ENCODE data around the gene PEX14.

Gene PEX14

DNA sequence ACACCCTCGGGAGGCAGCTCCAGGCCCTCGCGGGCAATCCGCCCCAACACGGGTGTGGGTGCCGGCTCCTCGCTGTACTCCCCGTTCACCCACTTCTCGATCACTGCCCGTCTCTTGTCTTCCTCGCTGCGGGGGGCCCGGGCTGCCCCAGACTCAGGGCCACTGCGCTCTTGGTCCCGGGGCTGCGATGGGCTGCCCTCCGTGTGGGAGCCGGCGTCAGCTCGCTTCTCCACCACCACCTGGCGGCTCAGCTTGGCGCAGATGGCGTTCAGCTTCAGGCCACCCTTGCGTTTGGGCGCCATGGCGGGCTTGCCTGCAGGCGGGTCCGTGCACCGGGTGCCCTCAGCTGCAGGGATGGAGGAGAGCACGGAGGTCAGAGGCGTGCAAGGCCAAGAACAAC is 190.5 kb downstream of the PEX14 start:
- no peaks in the 10 kb centered on the region for H3K27me3 ChIP-seq (ENCODE audit: control insufficient read depth, insufficient read depth, low read length)
- peaks cover 4% of the 10 kb centered on the region; the same call in 1 of the 2 replicates for H3K4me1 ChIP-seq (ENCODE audit: control insufficient read depth, insufficient read depth, low read length)
- no peak overlapping the region for H3K4me3 ChIP-seq (ENCODE audit: low read length)
- H3K9me3 ChIP-seq (ENCODE audit: control insufficient read depth, insufficient read depth, low read length), result no peaks in the 10 kb centered on the region
- no peak overlapping the region for H3K27ac ChIP-seq (ENCODE audit: low read length)
- H3K36me3 ChIP-seq (ENCODE audit: control insufficient read depth, insufficient read depth, low read length), result no peaks in the 10 kb centered on the region; the same call in 1 of the 2 replicates
- no CpG with 5 or more reads among the region's 31 CpGs for WGBS (ENCODE audit: insufficient coverage, insufficient read length)
- DNase-seq (ENCODE audit: low read depth, low spot score), result no peak

DNA sequence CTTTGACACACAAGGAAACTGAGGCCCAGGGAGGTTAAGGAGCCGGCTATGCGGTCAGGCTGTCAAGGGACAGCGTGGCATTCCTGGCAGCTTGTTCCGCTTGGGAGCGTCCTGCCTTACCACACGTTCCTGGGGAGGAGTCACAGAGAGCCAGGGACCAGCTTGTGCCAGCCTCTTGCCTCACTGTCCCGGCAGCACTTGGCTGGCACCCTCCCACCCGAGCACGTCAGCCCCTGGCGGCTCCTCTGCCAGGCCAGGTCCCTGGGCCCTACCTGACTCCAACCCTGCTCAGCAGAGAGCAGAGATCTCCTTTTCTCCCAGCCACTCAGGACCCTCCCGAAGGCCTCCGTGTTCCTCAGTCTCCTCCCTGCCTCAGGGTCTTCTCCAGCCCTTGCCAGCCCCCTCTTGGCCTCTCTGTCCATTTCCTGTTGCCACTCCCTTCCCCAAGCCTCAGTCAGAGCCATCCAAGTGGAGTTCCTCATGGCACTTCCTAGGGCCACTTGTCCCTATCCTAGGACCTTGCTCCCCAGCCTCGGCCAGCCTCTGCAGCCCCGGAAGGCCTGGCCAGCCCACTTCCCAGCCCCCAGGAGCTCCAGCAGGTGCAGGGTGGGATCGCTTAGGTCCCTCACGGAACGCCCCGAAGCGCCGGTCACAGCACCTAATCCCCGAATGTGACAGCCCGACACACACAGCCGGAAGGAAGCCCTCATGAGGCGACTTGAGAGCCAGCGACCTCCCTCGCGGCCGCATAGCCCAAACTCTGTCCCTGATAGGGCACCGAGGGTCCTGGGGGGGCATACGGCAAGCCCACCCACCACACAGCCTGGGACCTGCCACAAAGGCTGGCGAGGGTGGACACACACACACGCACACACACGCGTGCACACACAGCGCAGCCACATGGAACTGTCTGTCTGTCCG is 191.4 kb downstream of the PEX14 start:
- Histone ChIP-seq H3K27me3 (ENCODE audit: control insufficient read depth, insufficient read depth, low read length) (no peaks in the 10 kb centered on the region), H3K36me3 (ENCODE audit: control insufficient read depth, insufficient read depth, low read length) (no peaks in the 10 kb centered on the region; the same call in 1 of the 2 replicates), H3K9me3 (ENCODE audit: control insufficient read depth, insufficient read depth, low read length) (no peaks in the 10 kb centered on the region), H3K4me3 (ENCODE audit: low read length) (no peak overlapping the region), H3K4me1 (ENCODE audit: control insufficient read depth, insufficient read depth, low read length) (peaks cover 4% of the 10 kb centered on the region; the same call in 1 of the 2 replicates), H3K27ac (ENCODE audit: low read length) (no peak overlapping the region)
- WGBS (ENCODE audit: insufficient coverage, insufficient read length), result no CpG with 5 or more reads among the region's 36 CpGs
- DNase-seq (ENCODE audit: low read depth, low spot score), result no peak

DNA sequence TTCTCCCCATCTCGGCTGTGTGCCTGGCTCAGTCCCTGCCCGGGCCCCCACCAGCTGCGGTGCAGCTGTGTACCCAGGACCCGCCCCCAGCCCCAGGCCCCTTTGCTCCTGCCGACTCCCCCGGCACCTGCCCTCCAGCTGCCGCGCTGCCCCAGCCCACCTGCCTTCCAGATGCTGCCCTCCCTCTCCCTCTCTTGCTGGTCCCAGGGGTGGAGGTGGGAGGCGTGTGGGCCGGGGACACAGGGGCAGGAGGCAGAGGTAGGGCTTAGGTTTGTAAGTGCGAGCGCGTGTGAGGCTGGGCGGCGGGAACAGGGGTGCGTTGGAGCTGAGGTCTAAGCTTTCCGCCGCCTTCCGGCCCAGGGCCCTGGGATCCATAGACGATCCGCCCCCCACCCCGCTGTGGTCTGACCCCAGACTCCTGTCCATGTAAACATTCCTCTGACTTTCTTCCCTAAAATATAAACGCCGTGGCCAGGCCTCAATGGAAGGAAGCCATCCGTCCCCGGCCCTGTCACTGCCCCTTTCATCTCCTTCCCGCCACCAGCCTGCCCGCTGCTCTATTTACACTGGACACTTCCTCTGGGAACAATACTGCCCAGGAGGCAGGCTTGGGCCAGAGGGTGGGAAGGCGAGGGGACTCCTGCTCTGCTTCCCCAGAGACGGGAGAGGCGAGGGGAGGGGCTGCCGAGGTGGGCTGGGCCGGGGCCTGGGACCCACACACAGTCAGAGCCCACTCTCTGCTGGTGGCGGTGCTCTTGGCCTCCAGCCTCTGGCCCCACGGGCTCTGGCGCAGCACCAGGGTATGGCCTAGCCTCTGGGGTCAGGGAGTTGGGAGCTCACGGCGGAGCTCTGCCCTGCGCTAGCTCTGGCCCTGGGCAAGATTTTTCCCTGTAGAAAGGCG is 193.4 kb downstream of the PEX14 start:
- Histone ChIP-seq H3K36me3 (ENCODE audit: control insufficient read depth, insufficient read depth, low read length) (no peaks in the 10 kb centered on the region; the same call in 1 of the 2 replicates), H3K4me1 (ENCODE audit: control insufficient read depth, insufficient read depth, low read length) (peaks cover 4% of the 10 kb centered on the region; the same call in 1 of the 2 replicates), H3K9me3 (ENCODE audit: control insufficient read depth, insufficient read depth, low read length) (no peaks in the 10 kb centered on the region), H3K27me3 (ENCODE audit: control insufficient read depth, insufficient read depth, low read length) (no peaks in the 10 kb centered on the region), H3K4me3 (ENCODE audit: low read length) (no peak overlapping the region), H3K27ac (ENCODE audit: low read length) (no peak overlapping the region)
- no CpG with 5 or more reads among the region's 40 CpGs for WGBS (ENCODE audit: insufficient coverage, insufficient read length)
- no peak for DNase-seq (ENCODE audit: low read depth, low spot score)

DNA sequence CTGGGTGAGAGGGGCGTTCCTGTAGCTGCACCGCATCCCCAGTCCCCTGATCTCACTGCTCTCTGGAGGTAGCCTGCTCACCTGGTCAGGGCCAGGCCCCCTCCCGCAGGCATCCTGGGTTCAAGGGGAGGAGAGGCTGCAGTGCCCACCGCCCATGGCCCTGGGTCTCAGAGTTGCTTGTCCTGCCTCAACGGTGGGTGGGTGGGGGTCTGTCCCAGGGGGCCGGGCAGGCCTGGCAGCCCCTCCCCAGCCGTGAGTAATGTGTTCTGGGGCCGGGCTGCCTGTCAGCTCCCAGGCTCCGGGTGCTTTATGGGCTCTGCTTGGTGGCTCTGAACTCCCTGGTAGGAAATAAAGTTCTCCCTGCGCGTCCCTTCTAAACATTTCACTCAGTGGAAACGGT is 194.8 kb downstream of the PEX14 start:
- Histone ChIP-seq H3K4me1 (ENCODE audit: control insufficient read depth, insufficient read depth, low read length) (peaks cover 2% of the 10 kb centered on the region; the same call in 1 of the 2 replicates), H3K36me3 (ENCODE audit: control insufficient read depth, insufficient read depth, low read length) (no peaks in the 10 kb centered on the region; the same call in 1 of the 2 replicates), H3K27me3 (ENCODE audit: control insufficient read depth, insufficient read depth, low read length) (no peaks in the 10 kb centered on the region), H3K27ac (ENCODE audit: low read length) (no peak overlapping the region), H3K9me3 (ENCODE audit: control insufficient read depth, insufficient read depth, low read length) (no peaks in the 10 kb centered on the region), H3K4me3 (ENCODE audit: low read length) (no peak overlapping the region)
- no peak for DNase-seq (ENCODE audit: low read depth, low spot score)
- no CpG with 5 or more reads among the region's 12 CpGs for WGBS (ENCODE audit: insufficient coverage, insufficient read length)

- peaks cover 2% of the 10 kb centered on the region; the same call in 1 of the 2 replicates for H3K4me1 ChIP-seq (ENCODE audit: control insufficient read depth, insufficient read depth, low read length)
- no peaks in the 10 kb centered on the region for H3K27me3 ChIP-seq (ENCODE audit: control insufficient read depth, insufficient read depth, low read length)
- DNase-seq (ENCODE audit: low read depth, low spot score), result no peak
- no CpG with 5 or more reads among the region's 10 CpGs for WGBS (ENCODE audit: insufficient coverage, insufficient read length)
- H3K36me3 ChIP-seq (ENCODE audit: control insufficient read depth, insufficient read depth, low read length), result no peaks in the 10 kb centered on the region; the same call in 1 of the 2 replicates
- no peak overlapping the region for H3K4me3 ChIP-seq (ENCODE audit: low read length)
- no peak overlapping the region for H3K27ac ChIP-seq (ENCODE audit: low read length)
- H3K9me3 ChIP-seq (ENCODE audit: control insufficient read depth, insufficient read depth, low read length), result no peaks in the 10 kb centered on the region
These were observed 195.4 kb downstream of the PEX14 start for GRCh38 chr1:10670190-10670589.

GRCh38 chr1:10671090-10671489 is 196.3 kb downstream of the PEX14 start:
- Histone ChIP-seq H3K4me1 (ENCODE audit: control insufficient read depth, insufficient read depth, low read length) (peaks cover 2% of the 10 kb centered on the region; the same call in 1 of the 2 replicates), H3K27ac (ENCODE audit: low read length) (no peak overlapping the region), H3K27me3 (ENCODE audit: control insufficient read depth, insufficient read depth, low read length) (no peaks in the 10 kb centered on the region), H3K4me3 (ENCODE audit: low read length) (no peak overlapping the region), H3K36me3 (ENCODE audit: control insufficient read depth, insufficient read depth, low read length) (no peaks in the 10 kb centered on the region; the same call in 1 of the 2 replicates), H3K9me3 (ENCODE audit: control insufficient read depth, insufficient read depth, low read length) (no peaks in the 10 kb centered on the region)
- DNase-seq (ENCODE audit: low read depth, low spot score), result no peak
- WGBS (ENCODE audit: insufficient coverage, insufficient read length), result no CpG with 5 or more reads among the region's 18 CpGs

DNA sequence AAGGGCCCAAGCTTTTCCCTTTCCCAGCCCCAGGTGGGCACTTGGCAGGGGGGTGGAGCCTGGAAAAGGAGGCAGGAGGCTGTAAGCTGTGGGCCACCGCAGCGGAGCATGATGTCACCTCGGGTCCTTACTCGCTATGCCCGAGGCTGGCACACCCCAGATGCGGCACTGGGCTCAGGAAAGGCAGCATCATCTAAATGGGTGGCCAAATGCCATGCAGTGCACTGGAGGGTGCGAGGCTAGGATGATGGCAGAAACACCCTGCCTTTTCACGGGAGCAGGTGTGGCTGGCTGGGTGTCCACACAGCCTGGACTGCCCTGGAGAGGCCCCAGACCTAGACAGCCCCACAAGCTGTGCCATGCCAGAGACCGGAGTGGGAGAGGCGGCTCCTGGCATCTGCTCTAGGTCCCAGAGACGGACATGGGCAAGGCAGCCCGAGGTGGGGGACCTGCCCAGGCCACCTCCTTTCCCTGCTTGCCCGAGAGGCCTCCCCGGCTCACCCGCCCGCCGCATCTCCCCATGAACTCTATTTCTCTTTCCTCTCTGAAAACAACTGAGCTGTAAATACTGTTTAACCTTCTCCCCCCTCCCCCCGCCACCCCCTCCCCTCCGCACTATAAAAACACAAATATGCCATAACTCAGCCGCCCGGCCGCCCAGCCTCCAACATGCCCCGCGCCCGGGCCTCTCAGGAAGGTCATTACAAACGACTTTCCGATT is 197.0 kb downstream of the PEX14 start:
- Histone ChIP-seq H3K36me3 (ENCODE audit: control insufficient read depth, insufficient read depth, low read length) (no peaks in the 10 kb centered on the region; the same call in 1 of the 2 replicates), H3K27ac (ENCODE audit: low read length) (no peak overlapping the region), H3K4me1 (ENCODE audit: control insufficient read depth, insufficient read depth, low read length) (peaks cover 2% of the 10 kb centered on the region; the same call in 1 of the 2 replicates), H3K9me3 (ENCODE audit: control insufficient read depth, insufficient read depth, low read length) (no peaks in the 10 kb centered on the region), H3K4me3 (ENCODE audit: low read length) (no peak overlapping the region), H3K27me3 (ENCODE audit: control insufficient read depth, insufficient read depth, low read length) (no peaks in the 10 kb centered on the region)
- WGBS (ENCODE audit: insufficient coverage, insufficient read length), result no CpG with 5 or more reads among the region's 27 CpGs
- no peak for DNase-seq (ENCODE audit: low read depth, low spot score)

GRCh38 chr1:10672343-10673050 is 197.7 kb downstream of the PEX14 start:
- H3K4me1 ChIP-seq (ENCODE audit: control insufficient read depth, insufficient read depth, low read length), result peaks cover 7% of the 10 kb centered on the region

GRCh38 chr1:10673109-10673711 is 198.5 kb downstream of the PEX14 start:
- WGBS (ENCODE audit: insufficient coverage, insufficient read length), result no CpG with 5 or more reads among the region's 19 CpGs

More at GRCh38 chr1:10672343-10673050, 197.7 kb downstream of the PEX14 start:
- Histone ChIP-seq H3K36me3 (ENCODE audit: control insufficient read depth, insufficient read depth, low read length) (no peaks in the 10 kb centered on the region; the same call in 1 of the 2 replicates), H3K9me3 (ENCODE audit: control insufficient read depth, insufficient read depth, low read length) (no peaks in the 10 kb centered on the region), H3K4me3 (ENCODE audit: low read length) (no peak overlapping the region), H3K27me3 (ENCODE audit: control insufficient read depth, insufficient read depth, low read length) (no peaks in the 10 kb centered on the region), H3K27ac (ENCODE audit: low read length) (no peak overlapping the region)
- no peak for DNase-seq (ENCODE audit: low read depth, low spot score)
- 100% methylated on average over 3 of the region's 35 CpGs for WGBS (ENCODE audit: insufficient coverage, insufficient read length)

More at GRCh38 chr1:10673109-10673711, 198.5 kb downstream of the PEX14 start:
- Histone ChIP-seq H3K27me3 (ENCODE audit: control insufficient read depth, insufficient read depth, low read length) (no peaks in the 10 kb centered on the region), H3K36me3 (ENCODE audit: control insufficient read depth, insufficient read depth, low read length) (no peaks in the 10 kb centered on the region; the same call in 1 of the 2 replicates), H3K4me1 (ENCODE audit: control insufficient read depth, insufficient read depth, low read length) (peaks cover 10% of the 10 kb centered on the region), H3K4me3 (ENCODE audit: low read length) (no peak overlapping the region), H3K27ac (ENCODE audit: low read length) (no peak overlapping the region), H3K9me3 (ENCODE audit: control insufficient read depth, insufficient read depth, low read length) (no peaks in the 10 kb centered on the region)
- no peak for DNase-seq (ENCODE audit: low read depth, low spot score)
